ENCODE data around the gene MMP25.

Gene MMP25

GRCh38 chr16:3022208-3022683, 24.1 kb upstream of the MMP25 start:
- FAIRE-seq (no peak), DNase-seq (ENCODE audit: insufficient read length, low spot score) (no peak)
- TF ChIP-seq CTCF (IDR thresholded peaks at IDR 0.05; ENCODE audit: insufficient read depth, missing control alignments), result no peak

- FAIRE-seq, result no peak
- TF ChIP-seq CTCF (IDR thresholded peaks at IDR 0.05; ENCODE audit: insufficient read depth, missing control alignments), result no peak
- DNase-seq (ENCODE audit: insufficient read length, low spot score), result no peak
These were observed 23.5 kb upstream of the MMP25 start for GRCh38 chr16:3022684-3023414.

- FAIRE-seq, result no peak
- no peak for TF ChIP-seq CTCF (IDR thresholded peaks at IDR 0.05; ENCODE audit: insufficient read depth, missing control alignments)
These were observed 23.0 kb upstream of the MMP25 start for GRCh38 chr16:3023415-3023668.

GRCh38 chr16:3023669-3024478, 22.5 kb upstream of the MMP25 start, which contains the start of the genes HCFC1R1 and THOC6:
Gene HCFC1R1 (minus strand): TSS chr16:3023942. CDS start chr16:3023941, 1 bp downstream.
Gene THOC6 (plus strand): TSS chr16:3024035. CDS start chr16:3024327, 292 bp downstream.
- peak; percentile 94 for DNase-seq (ENCODE audit: insufficient read length, low spot score)
- FAIRE-seq, result no peak
- no peak for TF ChIP-seq CTCF (IDR thresholded peaks at IDR 0.05; ENCODE audit: insufficient read depth, missing control alignments)

More at GRCh38 chr16:3023415-3023668, 23.0 kb upstream of the MMP25 start:
- no peak for DNase-seq (ENCODE audit: insufficient read length, low spot score)

GRCh38 chr16:3025032-3026002, 21.0 kb upstream of the MMP25 start:
- TF ChIP-seq CTCF (IDR thresholded peaks at IDR 0.05; ENCODE audit: insufficient read depth, missing control alignments), result no peak
- no peak for DNase-seq (ENCODE audit: insufficient read length, low spot score)
- FAIRE-seq, result no peak

GRCh38 chr16:3026003-3026378, 20.4 kb upstream of the MMP25 start:
- no peak for DNase-seq (ENCODE audit: insufficient read length, low spot score)
- TF ChIP-seq CTCF (IDR thresholded peaks at IDR 0.05; ENCODE audit: insufficient read depth, missing control alignments), result no peak
- FAIRE-seq, result no peak

Measured in D721Med (cell line).